ENCODE data around the gene NR5A1. TPM values are rescaled to one million over a fixed set of nuclear protein-coding genes. Genes with fewer than 3 reads are reported as not detected.

The NR5A1 gene
- total RNA-seq, 1 experiment from 2014 or later: 0.64 TPM

DNA sequence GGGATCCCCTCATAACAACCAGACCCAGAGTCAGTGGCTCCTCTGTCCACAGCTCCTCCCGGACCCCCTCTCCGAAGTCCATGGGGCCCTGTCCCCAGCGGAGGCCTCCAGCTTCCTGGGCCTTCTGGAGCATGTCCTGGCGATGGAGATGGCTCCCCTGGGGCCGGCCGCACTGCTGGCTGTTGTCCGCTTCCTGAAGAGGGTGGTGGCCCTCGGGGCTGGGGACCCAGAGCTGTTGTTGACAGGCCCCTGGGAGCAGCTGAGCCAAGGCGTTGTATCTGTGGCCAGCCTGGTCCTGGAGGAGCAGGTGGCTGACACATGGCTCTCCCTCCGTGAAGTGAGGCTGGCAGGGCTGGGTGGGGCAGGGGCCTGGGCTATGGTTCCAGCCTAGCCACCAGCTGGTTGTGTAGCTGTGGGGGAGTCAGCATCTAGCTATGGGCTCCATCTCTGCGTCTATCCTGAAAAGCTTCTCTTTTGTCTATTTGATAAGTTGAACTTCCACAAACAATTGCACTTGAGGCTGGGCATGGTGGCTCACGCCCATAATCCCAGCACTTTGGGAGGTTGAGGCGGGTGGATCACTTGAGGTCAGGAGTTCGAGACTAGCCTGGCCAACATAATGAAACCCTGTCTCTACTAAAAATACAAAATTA is 52.3 kb downstream of the NR5A1 start:
- H3K27ac ChIP-seq (ENCODE audit: low read depth, low read length): no peak overlapping the region
- no peak overlapping the region for H3K4me3 ChIP-seq (replicated peaks in 1 of 2; ENCODE audit: low read depth in 1 of 2, low read length in 2 of 2)
- H3K9me2 ChIP-seq (ENCODE audit: insufficient read depth): no peaks in the 10 kb centered on the region
- intact Hi-C loops (cut with micrococcal nuclease): no loop called here
- no peaks in the 10 kb centered on the region for H3K36me3 ChIP-seq (ENCODE audit: control insufficient read depth in 1 of 2, insufficient read depth in 2 of 2, low read length in 2 of 2)
- TF ChIP-seq RAD21 (IDR thresholded peaks at IDR 0.05; ENCODE audit: low read depth): no peak
- no peak for TF ChIP-seq FOSL1 (IDR thresholded peaks at IDR 0.05; ENCODE audit: low read depth)
- TF ChIP-seq, protein P1, sequence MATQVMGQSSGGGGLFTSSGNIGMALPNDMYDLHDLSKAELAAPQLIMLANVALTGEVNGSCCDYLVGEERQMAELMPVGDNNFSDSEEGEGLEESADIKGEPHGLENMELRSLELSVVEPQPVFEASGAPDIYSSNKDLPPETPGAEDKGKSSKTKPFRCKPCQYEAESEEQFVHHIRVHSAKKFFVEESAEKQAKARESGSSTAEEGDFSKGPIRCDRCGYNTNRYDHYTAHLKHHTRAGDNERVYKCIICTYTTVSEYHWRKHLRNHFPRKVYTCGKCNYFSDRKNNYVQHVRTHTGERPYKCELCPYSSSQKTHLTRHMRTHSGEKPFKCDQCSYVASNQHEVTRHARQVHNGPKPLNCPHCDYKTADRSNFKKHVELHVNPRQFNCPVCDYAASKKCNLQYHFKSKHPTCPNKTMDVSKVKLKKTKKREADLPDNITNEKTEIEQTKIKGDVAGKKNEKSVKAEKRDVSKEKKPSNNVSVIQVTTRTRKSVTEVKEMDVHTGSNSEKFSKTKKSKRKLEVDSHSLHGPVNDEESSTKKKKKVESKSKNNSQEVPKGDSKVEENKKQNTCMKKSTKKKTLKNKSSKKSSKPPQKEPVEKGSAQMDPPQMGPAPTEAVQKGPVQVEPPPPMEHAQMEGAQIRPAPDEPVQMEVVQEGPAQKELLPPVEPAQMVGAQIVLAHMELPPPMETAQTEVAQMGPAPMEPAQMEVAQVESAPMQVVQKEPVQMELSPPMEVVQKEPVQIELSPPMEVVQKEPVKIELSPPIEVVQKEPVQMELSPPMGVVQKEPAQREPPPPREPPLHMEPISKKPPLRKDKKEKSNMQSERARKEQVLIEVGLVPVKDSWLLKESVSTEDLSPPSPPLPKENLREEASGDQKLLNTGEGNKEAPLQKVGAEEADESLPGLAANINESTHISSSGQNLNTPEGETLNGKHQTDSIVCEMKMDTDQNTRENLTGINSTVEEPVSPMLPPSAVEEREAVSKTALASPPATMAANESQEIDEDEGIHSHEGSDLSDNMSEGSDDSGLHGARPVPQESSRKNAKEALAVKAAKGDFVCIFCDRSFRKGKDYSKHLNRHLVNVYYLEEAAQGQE (IDR thresholded peaks at IDR 0.05; ENCODE audit: low read depth): no peak
- TF ChIP-seq ZFX (IDR thresholded peaks at IDR 0.05): no peak
- no peak for TF ChIP-seq SP1 (IDR thresholded peaks at IDR 0.05; ENCODE audit: low read depth)
- TF ChIP-seq, protein P2, sequence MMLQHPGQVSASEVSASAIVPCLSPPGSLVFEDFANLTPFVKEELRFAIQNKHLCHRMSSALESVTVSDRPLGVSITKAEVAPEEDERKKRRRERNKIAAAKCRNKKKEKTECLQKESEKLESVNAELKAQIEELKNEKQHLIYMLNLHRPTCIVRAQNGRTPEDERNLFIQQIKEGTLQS (IDR thresholded peaks at IDR 0.05): no peak
- TF ChIP-seq JUND (IDR thresholded peaks at IDR 0.05): no peak
- no peak for TF ChIP-seq ZNF274 (IDR thresholded peaks at IDR 0.05; ENCODE audit: low read depth, low read length)
- TF ChIP-seq CBX3 (IDR thresholded peaks at IDR 0.05; ENCODE audit: low read depth): no peak
- no peak for TF ChIP-seq POLR2AphosphoS5 (IDR thresholded peaks at IDR 0.05; ENCODE audit: low read depth, low read length)
- TF ChIP-seq, protein P3, sequence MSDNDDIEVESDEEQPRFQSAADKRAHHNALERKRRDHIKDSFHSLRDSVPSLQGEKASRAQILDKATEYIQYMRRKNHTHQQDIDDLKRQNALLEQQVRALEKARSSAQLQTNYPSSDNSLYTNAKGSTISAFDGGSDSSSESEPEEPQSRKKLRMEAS (IDR thresholded peaks at IDR 0.05): no peak
- ChIA-PET CTCF (interaction anchor here (0.9 kb wide), 1 partner anchor 28 kb away, joined by 3 read pairs; no protein-coding TSS in a partner anchor), RAD21 (ENCODE audit: low non-redundant PET in 1 of 2, low total read pairs in 2 of 2, uncharacterized antibody in 2 of 2, unreplicated experiment in 2 of 2) (no interaction called here), POLR2A (no interaction called here)
- no peak overlapping the region for H3K9ac ChIP-seq (ENCODE audit: low read length)
- H3K27me3 ChIP-seq (ENCODE audit: insufficient read depth, low read length): no peaks in the 10 kb centered on the region
- no peaks in the 10 kb centered on the region for H4K20me1 ChIP-seq (ENCODE audit: insufficient read depth)
- no peak overlapping the region for H3K4me2 ChIP-seq (ENCODE audit: low read length)
- DNase-seq (ENCODE audit: low read depth, low spot score) (no peak), ATAC-seq (no peak)
- peaks cover 6 to 19% of the 10 kb centered on the region in 2 experiments; a peak in 2 of 4 replicates for H3K4me1 ChIP-seq (ENCODE audit: control insufficient read depth in 1 of 2, insufficient read depth in 2 of 2, low read length in 2 of 2)
- H3K79me2 ChIP-seq (ENCODE audit: insufficient read depth, low read length): no peaks in the 10 kb centered on the region
- H2AFZ ChIP-seq (ENCODE audit: low read depth, low read length, poor library complexity, severe bottlenecking): no peak overlapping the region
- no TSS peak for BruUV-seq (replicated peaks)
- H3K9me3 ChIP-seq (ENCODE audit: control insufficient read depth in 1 of 2, insufficient read depth in 1 of 2, low read depth in 1 of 2, low read length in 2 of 2): no peaks in the 10 kb centered on the region

Measured in HCT116 (cell line).